K562 (cell line): ENCODE measurements around the gene TAL1. TPM values are rescaled to one million over a fixed set of nuclear protein-coding genes. Genes with fewer than 3 reads are reported as not detected.
A peak's percentile ranks its signal among the peaks of the same experiment; 100 is the strongest.

Experiments used
- AFF4 ChIP-seq: sonication (generic); formaldehyde crosslinking; IDR thresholded peaks from 2 replicates; pipeline ENCODE4 v1.8.0; 2023; ENCODE audit warnings: mild to moderate bottlenecking, missing genetic modification reagents
- ATF3 ChIP-seq, 2 experiments: fragments of 450-650 bp in 1 of 2; sonication (generic) in 1 of 2; formaldehyde crosslinking in 1 of 2; IDR thresholded peaks in 1 of 2; conservative IDR thresholded peaks in 1 of 2; 2 replicates each; pipeline versions ENCODE4 v1.6.1 to v1.8.1; 2016 to 2023; ENCODE audit warnings: mild to moderate bottlenecking in 2 of 2, moderate library complexity in 2 of 2, inconsistent platforms in 1 of 2, missing genetic modification reagents in 1 of 2
- BACH1 ChIP-seq: fragments of 200-800 bp; sonication (Bioruptor generic); IDR thresholded peaks from 2 replicates; pipeline ENCODE4 v1.6.1; 2016; ENCODE audit warnings: missing genetic modification characterization, missing compliant biosample characterization
- BRCA1 ChIP-seq, 2 experiments: fragments of 450-650 bp in 1 of 2; sonication (generic) in 1 of 2; formaldehyde crosslinking in 1 of 2; IDR thresholded peaks; 2 replicates each; pipeline versions ENCODE4 v1.5.0 to v1.6.1; 2017 to 2020; ENCODE audit warnings: mild to moderate bottlenecking in 1 of 2, missing genetic modification reagents in 1 of 2
- CC2D1A ChIP-seq: fragments of 450-650 bp; IDR thresholded peaks from 2 replicates; pipeline ENCODE4 v1.6.1; 2017; ENCODE audit warnings: mild to moderate bottlenecking
- E2F3 ChIP-seq: fragments of 250-450 bp; sonication (Bioruptor Pico); IDR thresholded peaks from 2 replicates; pipeline ENCODE4 v1.4.0; 2020; ENCODE audit warnings: mild to moderate bottlenecking
- EP300 ChIP-seq: IDR thresholded peaks from 2 replicates; pipeline ENCODE4 v1.6.1; 2012; ENCODE audit warnings: low read length, improper control_type of control experiment
- GATA2 ChIP-seq: sonication (generic); formaldehyde crosslinking; IDR thresholded peaks from 2 replicates; pipeline ENCODE4 v1.4.0; 2020; ENCODE audit warnings: mild to moderate bottlenecking, missing genetic modification reagents
- HMGN3 ChIP-seq: IDR thresholded peaks from 2 replicates; pipeline ENCODE4 v1.6.1; 2011; ENCODE audit warnings: borderline replicate concordance, low read depth, mild to moderate bottlenecking, mixed read lengths, low read length; ENCODE audit not compliant: insufficient read length; ENCODE audit errors: extremely low read depth
- L3MBTL2 ChIP-seq: fragments of 450-650 bp; IDR thresholded peaks from 2 replicates; pipeline ENCODE4 v1.6.1; 2016; ENCODE audit warnings: mild to moderate bottlenecking, moderate library complexity
- NCOA2 ChIP-seq, 2 experiments: fragments of 450-650 bp; IDR thresholded peaks; 2 replicates each; pipeline ENCODE4 v1.6.1; 2018; ENCODE audit warnings: mild to moderate bottlenecking in 2 of 2, moderate library complexity in 1 of 2; ENCODE audit not compliant: partially characterized antibody in 2 of 2
- POLR2A ChIP-seq: fragments of 450-650 bp; conservative IDR thresholded peaks from 2 replicates; pipeline ENCODE4 v1.6.1; 2016
- SMAD2 ChIP-seq: fragments of 150-350 bp; IDR thresholded peaks from 2 replicates; pipeline ENCODE4 v1.6.1; 2014; ENCODE audit warnings: low read depth, mild to moderate bottlenecking, low read length
- SMARCE1 ChIP-seq: fragments of 450-650 bp; IDR thresholded peaks from 2 replicates; pipeline ENCODE4 v1.7.1; 2016; ENCODE audit warnings: mild to moderate bottlenecking
- STAT5B ChIP-seq: fragments of 250-450 bp; sonication (Bioruptor Pico); IDR thresholded peaks from 2 replicates; pipeline ENCODE4 v1.8.0; 2021; ENCODE audit warnings: mild to moderate bottlenecking, inconsistent platforms
- TAF1 ChIP-seq: IDR thresholded peaks from 2 replicates; pipeline ENCODE4 v1.6.1; 2011; ENCODE audit warnings: mild to moderate bottlenecking, low read length, moderate library complexity; ENCODE audit not compliant: insufficient read depth, control insufficient read depth, severe bottlenecking; ENCODE audit errors: extremely low read depth
- U2AF1 ChIP-seq: fragments of 200-400 bp; formaldehyde crosslinking; optimal IDR thresholded peaks from 2 replicates; pipeline ENCODE3; 2017; ENCODE audit warnings: mild to moderate bottlenecking, low read depth, low read length, moderate library complexity
- ZBTB34 ChIP-seq: fragments of 250-450 bp; sonication (Bioruptor Pico); IDR thresholded peaks from 2 replicates; pipeline ENCODE4 v1.8.0; 2021; ENCODE audit warnings: mild to moderate bottlenecking, moderate library complexity
- ZC3H8 ChIP-seq: fragments of 450-650 bp; IDR thresholded peaks from 2 replicates; pipeline ENCODE4 v1.6.1; 2017
- ZNF395 ChIP-seq: fragments of 200-800 bp; sonication (Bioruptor generic); IDR thresholded peaks from 2 replicates; pipeline ENCODE4 v1.6.1; 2017; ENCODE audit warnings: missing genetic modification characterization, missing compliant biosample characterization
- polyA plus RNA-seq, 8 experiments: library from polyadenylated mRNA; depleted of rRNA in 4 of 8; stranded (reverse) in 5 of 8; unstranded in 3 of 8; fragments of >200 nt; fragmentation: Nextera tagmentation in 2 of 8; fragmentation: Illumina TruSeq in 1 of 8; extraction: Ambion mirVana in 2 of 8; extraction: Trizol in 1 of 8; gene quantifications; 2 replicates each; pipeline versions ENCODE4 v1.2.1 to v1.2.3, GENCODE V29; 2011 to 2014; ENCODE audit warnings: inconsistent platforms in 1 of 8, missing spikeins in 1 of 8
- total RNA-seq, 7 experiments: library from RNA; depleted of rRNA in 6 of 7; stranded (reverse); fragments of >200 nt in 6 of 7; fragmentation: Illumina TruSeq in 2 of 7; extraction: Trizol in 2 of 7; gene quantifications; 2 replicates each; pipeline versions ENCODE4 v1.2.1 to v1.2.3, GENCODE V29; 2011 to 2021; ENCODE audit warnings: low replicate concordance in 1 of 7

Gene TAL1
- total and polyA plus RNA-seq, 9 of the 15 experiments (the other 6 are each of a cell fraction or from before 2014, with no cell fraction given), result 18.5 to 106 (median 59.7) TPM

- TF ChIP-seq TAF1 (peak; percentile 55), SMAD2 (no peak), ZC3H8 (no peak), L3MBTL2 (peak; percentile 70), BRCA1 (IDR thresholded peaks at IDR 0.05) (no peak), BRCA1 (CRISPR knock-in tag; IDR thresholded peaks at IDR 0.05) (no peak), E2F3 (CRISPR knock-in tag) (no peak), ATF3 (IDR thresholded peaks at IDR 0.05) (no peak), ATF3 (CRISPR knock-in tag; conservative IDR thresholded peaks at IDR 0.05) (peak; percentile 74; the same call in 1 of the 2 replicates), AFF4 (CRISPR knock-in tag) (no peak), ZBTB34 (no peak), U2AF1 (no peak), HMGN3 (no peak), POLR2A (peak; percentile 45; the same call in 1 of the 2 replicates), NCOA2 (IDR thresholded peaks at IDR 0.05; ENCODE audit: partially characterized antibody in 2 of 2) (no peak), STAT5B (no peak), BACH1 (tag) (no peak), ZNF395 (CRISPR knock-in tag) (no peak), SMARCE1 (peak; percentile 29; the same call in 1 of the 2 replicates), EP300 (peak; percentile 54; the same call in 1 of the 2 replicates), CC2D1A (peak; percentile 88), GATA2 (CRISPR knock-in tag) (no peak)
Observed at GRCh38 chr1:47179017-47179987, 52.7 kb downstream of the TAL1 start (continued).
